Measurements from ENCODE around the gene ADAMTS9.

Gene ADAMTS9

GRCh38 chr3:64575211-64575844 is 112.5 kb downstream of the ADAMTS9 start:
- TF ChIP-seq POLR2AphosphoS5 (IDR thresholded peaks at IDR 0.05; ENCODE audit: low read depth) (no peak), CTCF (IDR thresholded peaks at IDR 0.05; ENCODE audit: insufficient read depth, low read length) (peak; percentile 46)
- no peak overlapping the region for H3K4me3 ChIP-seq (replicated peaks; ENCODE audit: insufficient read depth, low read length)
- H3K27me3 ChIP-seq (ENCODE audit: insufficient read depth, poor library complexity, severe bottlenecking) = no peaks in the 10 kb centered on the region
- no peak overlapping the region for H3K27ac ChIP-seq (replicated peaks)
- DNase-seq (ENCODE audit: low read depth in 1 of 2, low spot score in 1 of 2) = no peak

GRCh38 chr3:64574194-64574593 is 113.6 kb downstream of the ADAMTS9 start:
- DNase-seq (ENCODE audit: low read depth in 1 of 2, low spot score in 1 of 2) = no peak
- TF ChIP-seq CTCF (IDR thresholded peaks at IDR 0.05; ENCODE audit: insufficient read depth, low read length) = no peak
- no peak for TF ChIP-seq GABPA (IDR thresholded peaks at IDR 0.05; ENCODE audit: low read depth)
- TF ChIP-seq POLR2AphosphoS5 (IDR thresholded peaks at IDR 0.05; ENCODE audit: low read depth) = no peak
- no peak for TF ChIP-seq SPI1 (IDR thresholded peaks at IDR 0.05; ENCODE audit: borderline replicate concordance, low read depth)
- TF ChIP-seq REST (IDR thresholded peaks at IDR 0.05; ENCODE audit: insufficient replicate concordance, low read depth) = no peak
- no peak overlapping the region for H3K27ac ChIP-seq (replicated peaks)
- H3K4me3 ChIP-seq (replicated peaks; ENCODE audit: insufficient read depth, low read length) = no peak overlapping the region
- H3K27me3 ChIP-seq (ENCODE audit: insufficient read depth, poor library complexity, severe bottlenecking) = no peaks in the 10 kb centered on the region

GRCh38 chr3:64571982-64572381 is 115.8 kb downstream of the ADAMTS9 start:
- Histone ChIP-seq H3K4me3 (replicated peaks; ENCODE audit: insufficient read depth, low read length) (no peak overlapping the region), H3K27ac (replicated peaks) (no peak overlapping the region), H3K27me3 (ENCODE audit: insufficient read depth, poor library complexity, severe bottlenecking) (no peaks in the 10 kb centered on the region)
- DNase-seq (ENCODE audit: low read depth in 1 of 2, low spot score in 1 of 2) = no peak
- TF ChIP-seq GABPA (IDR thresholded peaks at IDR 0.05; ENCODE audit: low read depth) (no peak), REST (IDR thresholded peaks at IDR 0.05; ENCODE audit: insufficient replicate concordance, low read depth) (no peak), POLR2AphosphoS5 (IDR thresholded peaks at IDR 0.05; ENCODE audit: low read depth) (no peak), CTCF (IDR thresholded peaks at IDR 0.05; ENCODE audit: insufficient read depth, low read length) (no peak), SPI1 (IDR thresholded peaks at IDR 0.05; ENCODE audit: borderline replicate concordance, low read depth) (no peak)
